ENCODE results near the gene FETUB. TPM values are rescaled to one million over a fixed set of nuclear protein-coding genes. Genes with fewer than 3 reads are reported as not detected.

FETUB gene
- total RNA-seq, 4 donors from 2014 or later = not detected

DNA sequence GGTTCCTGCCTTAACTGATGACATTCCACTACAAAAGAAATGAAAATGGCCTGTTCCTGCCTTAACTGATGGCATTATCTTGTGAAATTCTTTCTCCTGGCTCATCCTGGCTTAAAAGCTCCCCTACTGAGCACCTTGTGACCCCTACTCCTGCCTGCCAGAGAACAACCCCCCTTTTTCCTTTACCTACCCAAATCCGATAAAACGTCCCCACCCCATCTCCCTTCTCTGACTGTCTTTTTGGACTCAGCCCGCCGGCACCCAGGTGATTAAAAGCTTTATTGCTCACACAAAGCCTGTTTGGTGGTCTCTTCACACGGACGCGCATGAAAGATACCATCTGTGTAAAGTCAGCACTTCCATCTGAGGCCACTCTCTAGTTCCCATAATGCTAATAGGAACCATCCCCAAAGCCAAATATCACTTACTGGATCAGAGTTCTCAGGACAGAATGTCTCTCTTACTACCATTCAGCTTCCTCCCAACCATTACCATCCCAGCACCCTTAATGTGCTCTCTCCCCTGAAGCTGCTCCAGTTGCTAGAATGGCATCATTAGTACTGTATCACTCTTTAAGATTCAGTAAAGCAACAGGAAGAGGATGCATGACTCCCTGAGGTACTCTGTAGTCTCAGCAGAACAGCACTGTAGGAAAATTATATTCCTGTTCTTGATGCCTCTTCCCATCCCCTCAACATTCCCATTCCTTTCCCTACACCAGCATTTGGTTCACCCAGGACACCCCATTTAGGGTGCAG lies 23.3 kb downstream of the FETUB start:
- Histone ChIP-seq H3K4me3 (no peak overlapping the region), H3K27ac (no peak overlapping the region), H3K36me3 (no peaks in the 10 kb centered on the region), H3K9me3 (no peaks in the 10 kb centered on the region), H3K27me3 (no peaks in the 10 kb centered on the region), H3K4me1 (no peaks in the 10 kb centered on the region)
- in situ Hi-C loops (cut with MboI; ENCODE audit: low sequenced_read_pairs in 4 of 4) (no loop called here), intact Hi-C loops (cut with DNase I; ENCODE audit: low total_unique reads) (no loop called here)
- no peak for DNase-seq
- no peak for ATAC-seq
- no peak for TF ChIP-seq POLR2A (IDR thresholded peaks at IDR 0.05)
- TF ChIP-seq, protein P1, sequence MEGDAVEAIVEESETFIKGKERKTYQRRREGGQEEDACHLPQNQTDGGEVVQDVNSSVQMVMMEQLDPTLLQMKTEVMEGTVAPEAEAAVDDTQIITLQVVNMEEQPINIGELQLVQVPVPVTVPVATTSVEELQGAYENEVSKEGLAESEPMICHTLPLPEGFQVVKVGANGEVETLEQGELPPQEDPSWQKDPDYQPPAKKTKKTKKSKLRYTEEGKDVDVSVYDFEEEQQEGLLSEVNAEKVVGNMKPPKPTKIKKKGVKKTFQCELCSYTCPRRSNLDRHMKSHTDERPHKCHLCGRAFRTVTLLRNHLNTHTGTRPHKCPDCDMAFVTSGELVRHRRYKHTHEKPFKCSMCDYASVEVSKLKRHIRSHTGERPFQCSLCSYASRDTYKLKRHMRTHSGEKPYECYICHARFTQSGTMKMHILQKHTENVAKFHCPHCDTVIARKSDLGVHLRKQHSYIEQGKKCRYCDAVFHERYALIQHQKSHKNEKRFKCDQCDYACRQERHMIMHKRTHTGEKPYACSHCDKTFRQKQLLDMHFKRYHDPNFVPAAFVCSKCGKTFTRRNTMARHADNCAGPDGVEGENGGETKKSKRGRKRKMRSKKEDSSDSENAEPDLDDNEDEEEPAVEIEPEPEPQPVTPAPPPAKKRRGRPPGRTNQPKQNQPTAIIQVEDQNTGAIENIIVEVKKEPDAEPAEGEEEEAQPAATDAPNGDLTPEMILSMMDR (IDR thresholded peaks at IDR 0.05 in 4 of 5, conservative IDR thresholded peaks at IDR 0.05 in 1 of 5) = no peak

- H3K36me3 ChIP-seq = no peaks in the 10 kb centered on the region
- in situ Hi-C loops (cut with MboI; ENCODE audit: low sequenced_read_pairs in 4 of 4) (no loop called here), intact Hi-C loops (cut with DNase I; ENCODE audit: low total_unique reads) (no loop called here)
- TF ChIP-seq, protein P1 (IDR thresholded peaks at IDR 0.05 in 4 of 5, conservative IDR thresholded peaks at IDR 0.05 in 1 of 5) = no peak
- no peak for TF ChIP-seq POLR2A (IDR thresholded peaks at IDR 0.05)
- no peak overlapping the region for H3K4me3 ChIP-seq
- H3K27ac ChIP-seq = no peak overlapping the region
- no peak for DNase-seq
- H3K9me3 ChIP-seq = no peaks in the 10 kb centered on the region
- no peak for ATAC-seq
- H3K27me3 ChIP-seq = no peaks in the 10 kb centered on the region
- no peaks in the 10 kb centered on the region for H3K4me1 ChIP-seq
Observed at GRCh38 chr3:186664119-186664495, 23.9 kb downstream of the FETUB start.

- no peak for TF ChIP-seq POLR2A (IDR thresholded peaks at IDR 0.05)
- TF ChIP-seq, protein P1 (IDR thresholded peaks at IDR 0.05 in 4 of 5, conservative IDR thresholded peaks at IDR 0.05 in 1 of 5) = no peak
- Histone ChIP-seq H3K4me3 (no peak overlapping the region), H3K4me1 (no peaks in the 10 kb centered on the region), H3K27me3 (no peaks in the 10 kb centered on the region), H3K9me3 (no peaks in the 10 kb centered on the region), H3K27ac (no peak overlapping the region), H3K36me3 (no peaks in the 10 kb centered on the region)
- ATAC-seq (no peak), DNase-seq (no peak)
- in situ Hi-C loops (cut with MboI; ENCODE audit: low sequenced_read_pairs in 4 of 4) = no loop called here
- intact Hi-C loops (cut with DNase I; ENCODE audit: low total_unique reads) = no loop called here
Observed at GRCh38 chr3:186664506-186664905, 24.3 kb downstream of the FETUB start.

- in situ Hi-C loops (cut with MboI; ENCODE audit: low sequenced_read_pairs in 4 of 4) (no loop called here), intact Hi-C loops (cut with DNase I; ENCODE audit: low total_unique reads) (no loop called here)
- TF ChIP-seq, protein P1 (IDR thresholded peaks at IDR 0.05 in 4 of 5, conservative IDR thresholded peaks at IDR 0.05 in 1 of 5) = no peak
- TF ChIP-seq POLR2A (IDR thresholded peaks at IDR 0.05) = no peak
- Histone ChIP-seq H3K27me3 (no peaks in the 10 kb centered on the region), H3K36me3 (no peaks in the 10 kb centered on the region), H3K9me3 (no peaks in the 10 kb centered on the region), H3K4me1 (no peaks in the 10 kb centered on the region), H3K4me3 (no peak within 1 kb of the TSS), H3K27ac (no peak within 1 kb of the TSS)
- ATAC-seq (no peak), DNase-seq (no peak)
Observed at GRCh38 chr3:186665625-186666188, 25.5 kb downstream of the FETUB start, which contains the start of gene HRG. HRG (plus strand) TSS chr3:186666014; CDS start chr3:186666032, 18 bp downstream.
